Activated B cell treated with CpG ODN at 0.5 μM for 24 hours (primary cell): ENCODE data around the gene THBS2. TPM values are rescaled to one million over a fixed set of nuclear protein-coding genes. Genes with fewer than 3 reads are reported as not detected.
A peak's percentile ranks its signal among the peaks of the same experiment; 100 is the strongest.

Source experiments
- ATAC-seq: fragments of 200-7000 bp; cut with Tn5 transposase; one replicate; pipeline ENCODE4 v1.10.0; 2021; ENCODE audit warnings: low read depth, mild to moderate bottlenecking, moderate library complexity
- CTCF ChIA-PET: fragments of 350-600 bp; sonication (Branson Sonifier 250); formaldehyde crosslinking; loops from one replicate; lab custom pipeline; 2021; ENCODE audit warnings: antibody characterized with exemption; lab: Charles Lee
- POLR2A ChIA-PET: fragments of 350-600 bp; sonication (Branson Sonifier 250); formaldehyde crosslinking; loops from one replicate; lab custom pipeline; 2021; ENCODE audit warnings: antibody characterized with exemption; lab: Charles Lee
- DNase-seq: peaks from one replicate; pipeline ENCODE4 v3.0.0; 2022
- H3K27ac Mint-ChIP-seq: one replicate; pipeline ENCODE4 v1.8.0; 2020; ENCODE audit warnings: mixed read lengths
- H3K27me3 Mint-ChIP-seq: one replicate; pipeline ENCODE4 v1.8.0; 2021; ENCODE audit warnings: mixed read lengths
- H3K36me3 Mint-ChIP-seq: one replicate; pipeline ENCODE4 v1.8.0; 2021; ENCODE audit warnings: low read depth, mixed read lengths
- H3K4me1 Mint-ChIP-seq: one replicate; pipeline ENCODE4 v1.8.0; 2021; ENCODE audit warnings: mixed read lengths
- H3K4me3 Mint-ChIP-seq: one replicate; pipeline ENCODE4 v1.8.0; 2020; ENCODE audit warnings: mild to moderate bottlenecking, mixed read lengths
- H3K9me3 Mint-ChIP-seq: one replicate; pipeline ENCODE4 v1.8.0; 2020; ENCODE audit warnings: mixed read lengths
- intact Hi-C: fragments of 100-400 bp; cut with micrococcal nuclease; formaldehyde crosslinking; loops from one replicate; pipeline ENCODE4 v1.15.1; 2024
- total RNA-seq: library from RNA; stranded (reverse); gene quantifications from 2 replicates; pipeline ENCODE4 v1.2.3, GENCODE V29; 2022
- TF ChIP-seq, protein P1 (sequence below): fragments of 200-600 bp; IDR thresholded peaks from one replicate; pipeline ENCODE4 v1.8.0; 2022; ENCODE audit warnings: antibody characterized with exemption, mild to moderate bottlenecking

The THBS2 gene
- total RNA-seq, 1 donor from 2014 or later = not detected

DNA sequence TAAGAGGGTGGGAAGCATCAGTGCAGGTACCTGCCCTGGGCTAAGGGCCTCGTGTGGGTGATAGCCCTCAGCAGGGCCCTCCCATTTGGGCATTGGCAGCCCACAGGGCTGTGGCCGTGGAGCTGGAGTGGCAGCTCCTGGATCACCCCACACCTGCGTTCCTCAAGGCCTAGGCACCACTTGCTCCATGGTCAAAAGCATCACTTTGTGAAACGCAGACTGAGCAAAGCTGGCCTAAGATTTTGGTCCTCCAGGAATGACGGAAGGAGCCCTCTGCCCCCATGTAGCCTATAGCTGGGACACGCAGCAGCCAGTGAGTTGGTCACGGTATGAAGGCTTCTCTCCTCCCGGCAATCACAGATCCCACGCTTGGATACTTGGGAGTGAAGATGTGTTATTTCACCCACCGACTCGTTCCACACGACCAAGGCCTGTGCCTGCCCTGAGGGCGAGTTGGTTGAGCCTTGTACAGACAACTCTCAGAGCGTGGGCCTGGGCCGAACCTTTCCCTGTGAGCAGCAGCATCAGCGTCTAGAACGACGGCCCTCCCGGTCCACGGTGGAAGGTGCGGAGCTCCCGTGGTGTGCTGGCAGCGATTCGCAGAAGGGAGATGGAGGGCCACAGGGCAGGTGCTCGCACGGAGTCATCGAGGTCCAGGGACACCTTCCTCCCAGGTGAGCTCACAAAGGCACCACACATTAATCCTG is 39.7 kb downstream of the THBS2 start:
- peaks cover 7% of the 10 kb centered on the region for H3K9me3 Mint-ChIP-seq
- H3K4me1 Mint-ChIP-seq = peaks cover 2% of the 10 kb centered on the region
- no peaks in the 10 kb centered on the region for H3K27me3 Mint-ChIP-seq
- DNase-seq (no peak), ATAC-seq (no peak)
- ChIA-PET CTCF (no interaction called here), POLR2A (interaction anchor here (0.6 to 1.6 kb wide), 3 partner anchors 10 to 488 kb away, joined by 3 to 17 read pairs (median 6); partner anchors contain the start of genes C6orf120 and WDR27)
- H3K36me3 Mint-ChIP-seq = peaks cover 5% of the 10 kb centered on the region
- no peak overlapping the region for H3K4me3 Mint-ChIP-seq
- TF ChIP-seq, protein P1, sequence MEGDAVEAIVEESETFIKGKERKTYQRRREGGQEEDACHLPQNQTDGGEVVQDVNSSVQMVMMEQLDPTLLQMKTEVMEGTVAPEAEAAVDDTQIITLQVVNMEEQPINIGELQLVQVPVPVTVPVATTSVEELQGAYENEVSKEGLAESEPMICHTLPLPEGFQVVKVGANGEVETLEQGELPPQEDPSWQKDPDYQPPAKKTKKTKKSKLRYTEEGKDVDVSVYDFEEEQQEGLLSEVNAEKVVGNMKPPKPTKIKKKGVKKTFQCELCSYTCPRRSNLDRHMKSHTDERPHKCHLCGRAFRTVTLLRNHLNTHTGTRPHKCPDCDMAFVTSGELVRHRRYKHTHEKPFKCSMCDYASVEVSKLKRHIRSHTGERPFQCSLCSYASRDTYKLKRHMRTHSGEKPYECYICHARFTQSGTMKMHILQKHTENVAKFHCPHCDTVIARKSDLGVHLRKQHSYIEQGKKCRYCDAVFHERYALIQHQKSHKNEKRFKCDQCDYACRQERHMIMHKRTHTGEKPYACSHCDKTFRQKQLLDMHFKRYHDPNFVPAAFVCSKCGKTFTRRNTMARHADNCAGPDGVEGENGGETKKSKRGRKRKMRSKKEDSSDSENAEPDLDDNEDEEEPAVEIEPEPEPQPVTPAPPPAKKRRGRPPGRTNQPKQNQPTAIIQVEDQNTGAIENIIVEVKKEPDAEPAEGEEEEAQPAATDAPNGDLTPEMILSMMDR = no peak
- intact Hi-C loops = loop anchor here (5.0 to 10.0 kb wide), 4 partner anchors 488 to 1389 kb away; partner anchors contain the start of genes AFDN, C6orf120, DLL1 and DYNLT2
- H3K27ac Mint-ChIP-seq = no peak overlapping the region

DNA sequence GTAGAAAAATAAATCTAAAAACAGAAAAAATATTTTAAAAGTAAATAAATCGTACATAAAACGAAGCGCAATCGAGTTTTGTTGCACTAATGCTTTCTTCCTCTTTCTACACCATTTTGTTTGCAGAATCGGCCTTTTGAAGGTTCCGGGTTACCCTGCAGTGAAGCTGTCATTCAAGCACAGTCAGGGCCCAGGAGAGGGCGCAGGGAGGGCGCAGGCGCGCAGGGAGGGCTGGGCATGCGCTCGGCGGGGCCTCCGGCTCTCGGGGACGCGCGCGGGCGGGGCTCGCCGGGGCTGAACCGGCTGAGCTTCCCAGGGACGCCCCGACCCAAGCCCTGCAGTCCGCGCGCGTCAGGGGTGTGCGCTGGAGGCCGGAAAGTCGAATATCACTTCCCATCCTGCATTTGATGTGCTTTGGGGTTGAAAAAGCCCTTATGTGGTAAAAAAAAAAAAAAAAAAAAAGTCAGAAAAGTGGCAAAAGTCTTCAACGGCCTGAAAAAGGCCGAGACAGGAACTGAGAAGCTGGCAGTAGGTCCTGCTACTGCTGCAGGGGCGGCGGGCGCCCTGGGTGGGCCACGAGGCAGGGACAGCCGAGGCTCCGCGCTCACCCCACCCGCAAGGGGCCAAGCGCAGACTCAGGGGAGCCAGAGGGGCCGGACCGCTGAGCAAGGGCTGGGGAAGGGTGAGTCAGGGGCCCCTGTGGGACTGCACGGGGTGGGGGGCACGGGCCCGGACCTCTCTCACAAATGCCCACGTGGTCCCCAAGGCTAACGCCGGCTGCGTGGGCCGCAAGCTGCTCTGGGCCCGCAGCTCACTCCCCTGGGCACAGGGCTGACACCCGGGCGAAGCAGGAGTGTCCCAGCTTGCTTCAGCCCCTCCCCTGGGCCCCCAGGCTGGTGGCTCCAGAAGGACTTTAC is 40.5 kb downstream of the THBS2 start:
- Mint-ChIP-seq H3K27ac (peak overlapping the region; percentile 68), H3K27me3 (no peaks in the 10 kb centered on the region), H3K9me3 (peaks cover 12% of the 10 kb centered on the region), H3K4me1 (peaks cover 2% of the 10 kb centered on the region), H3K4me3 (peak overlapping the region; percentile 69), H3K36me3 (peaks cover 5% of the 10 kb centered on the region)
- POLR2A ChIA-PET = interaction anchor here (0.6 to 1.6 kb wide), 7 partner anchors 11 to 1341 kb away, joined by 3 to 17 read pairs (median 6); partner anchors contain the start of genes C6orf120, ERMARD, TBP and WDR27
- DNase-seq (peak; percentile 82), ATAC-seq (peak; percentile 98)
- intact Hi-C loops = loop anchor here (5.0 to 10.0 kb wide), 4 partner anchors 489 to 1388 kb away; partner anchors contain the start of genes AFDN, C6orf120, DLL1 and DYNLT2
- TF ChIP-seq, protein P1 = no peak
- CTCF ChIA-PET = no interaction called here

DNA sequence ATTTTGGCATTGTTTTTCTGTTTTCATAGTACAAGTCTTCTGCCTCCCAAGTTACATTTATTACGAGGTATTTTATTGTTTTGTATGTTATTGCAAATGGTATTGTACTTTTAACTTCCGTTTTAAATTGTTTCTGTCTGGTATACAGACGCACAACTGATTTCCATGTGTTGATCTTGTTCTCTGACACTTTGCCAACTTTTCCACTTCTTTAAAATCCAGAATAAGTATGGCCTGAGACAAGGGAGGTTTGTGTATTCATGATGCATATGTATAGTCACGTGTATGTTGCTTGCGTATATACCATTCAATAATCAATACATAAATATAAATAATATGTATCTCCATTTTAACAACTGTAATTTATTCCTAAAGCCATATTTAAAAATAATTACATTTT is 41.2 kb downstream of the THBS2 start:
- ATAC-seq (no peak), DNase-seq (no peak)
- ChIA-PET POLR2A (interaction anchor here (0.7 to 1.6 kb wide), 6 partner anchors 12 to 1342 kb away, joined by 3 to 17 read pairs (median 10); partner anchors contain the start of genes C6orf120, ERMARD, TBP and WDR27), CTCF (no interaction called here)
- Mint-ChIP-seq H3K27ac (no peak overlapping the region), H3K9me3 (peaks cover 18% of the 10 kb centered on the region), H3K27me3 (no peaks in the 10 kb centered on the region), H3K4me3 (peak overlapping the region; percentile 33), H3K36me3 (peaks cover 5% of the 10 kb centered on the region), H3K4me1 (peaks cover 2% of the 10 kb centered on the region)
- intact Hi-C loops = loop anchor here (5.0 to 10.0 kb wide), 4 partner anchors 490 to 1388 kb away; partner anchors contain the start of genes AFDN, C6orf120, DLL1 and DYNLT2
- TF ChIP-seq, protein P1 = no peak

DNA sequence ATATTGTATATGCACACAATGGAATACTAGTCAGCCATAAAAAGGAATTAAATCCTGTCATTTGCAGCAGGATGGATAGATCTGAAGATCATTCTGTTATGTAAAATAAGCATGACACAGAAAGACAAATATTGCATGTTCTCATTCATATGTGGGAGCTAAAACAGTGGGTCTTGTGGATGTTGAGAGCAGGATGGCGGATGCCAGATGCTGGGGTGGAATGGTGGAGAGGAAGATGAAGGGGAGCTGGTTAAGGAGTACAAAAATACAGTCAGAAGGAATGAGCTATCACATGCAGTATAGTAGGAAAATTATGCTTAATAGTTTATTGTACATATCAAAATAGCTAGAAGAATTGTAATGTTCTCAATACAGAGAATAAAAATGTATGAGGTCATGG is 41.8 kb downstream of the THBS2 start:
- Mint-ChIP-seq H3K4me3 (no peak overlapping the region), H3K27me3 (no peaks in the 10 kb centered on the region)
- POLR2A ChIA-PET = no interaction called here

More for the DNA sequence above, 41.8 kb downstream of the THBS2 start:
- Mint-ChIP-seq H3K4me1 (peaks cover 2% of the 10 kb centered on the region), H3K9me3 (peaks cover 20% of the 10 kb centered on the region), H3K27ac (peak overlapping the region; percentile 46), H3K36me3 (peaks cover 5% of the 10 kb centered on the region)
- DNase-seq (no peak), ATAC-seq (no peak)
- intact Hi-C loops = loop anchor here (5.0 to 10.0 kb wide), 4 partner anchors 490 to 1387 kb away; partner anchors contain the start of genes AFDN, C6orf120, DLL1 and DYNLT2
- CTCF ChIA-PET = no interaction called here
- TF ChIP-seq, protein P1 = no peak
